ENCODE measurements around the gene TRA2A. TPM values are rescaled to one million over a fixed set of nuclear protein-coding genes. Genes with fewer than 3 reads are reported as not detected.
"Not testable (repeated sequence)": the region's sequence is repeated elsewhere in the genome, so short reads cannot be mapped to it uniquely, and the experiment has no call there.

TRA2A gene
- total RNA-seq, 1 donor from 2014 or later, result 55.6 TPM

- DNase-seq (ENCODE audit: low spot score), result not testable (repeated sequence)
Observed at GRCh38 chr7:23513746-23514145, 18.0 kb downstream of the TRA2A start.

- DNase-seq (ENCODE audit: low spot score), result no peak
Observed at GRCh38 chr7:23494009-23494408, 37.8 kb downstream of the TRA2A start.

DNA sequence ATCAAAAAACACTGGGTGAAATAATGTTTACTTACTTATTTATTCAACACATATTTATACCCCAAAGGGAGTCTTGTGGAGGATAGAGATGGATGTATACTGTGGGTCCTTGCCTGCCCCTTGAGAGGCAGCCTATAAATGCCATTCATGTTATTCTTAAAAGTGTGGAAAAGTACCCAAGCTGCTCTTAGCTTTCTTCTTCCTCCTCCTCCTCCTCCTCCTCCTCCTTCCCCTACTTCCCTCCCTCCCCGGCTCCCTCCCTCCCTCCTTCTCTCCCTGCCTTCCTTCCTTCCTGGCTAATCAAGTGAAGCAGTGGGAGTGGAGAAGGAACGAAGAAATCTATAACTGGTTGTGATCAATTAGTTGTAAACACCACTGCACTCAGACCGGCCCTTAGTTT lies 40.3 kb downstream of the TRA2A start:
- DNase-seq (ENCODE audit: low spot score), result no peak

GRCh38 chr7:23490357-23491135 lies 41.2 kb downstream of the TRA2A start:
- no peak for DNase-seq (ENCODE audit: low spot score)

- not testable (repeated sequence) for DNase-seq (ENCODE audit: low spot score)
Observed at GRCh38 chr7:23488714-23489113, 43.1 kb downstream of the TRA2A start.

DNA sequence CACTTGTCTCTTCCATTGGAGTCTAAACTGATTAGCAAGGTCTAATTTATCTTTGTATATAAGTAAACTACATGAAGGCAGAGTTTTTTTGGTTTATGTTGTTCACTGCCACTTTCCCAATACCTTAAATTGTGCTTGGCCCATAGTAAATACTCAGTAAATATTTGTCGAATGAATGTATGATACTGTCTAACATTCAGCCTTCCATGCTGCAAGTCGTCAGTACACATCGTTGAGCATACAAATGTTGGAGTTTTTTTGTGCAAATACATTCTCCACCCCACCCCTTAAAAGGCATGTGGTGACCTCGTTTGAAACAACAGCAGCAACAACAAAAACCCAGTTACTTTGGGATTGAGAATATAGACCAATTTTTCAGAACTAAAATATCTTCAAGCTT lies 44.1 kb downstream of the TRA2A start:
- DNase-seq (ENCODE audit: low spot score), result no peak

DNA sequence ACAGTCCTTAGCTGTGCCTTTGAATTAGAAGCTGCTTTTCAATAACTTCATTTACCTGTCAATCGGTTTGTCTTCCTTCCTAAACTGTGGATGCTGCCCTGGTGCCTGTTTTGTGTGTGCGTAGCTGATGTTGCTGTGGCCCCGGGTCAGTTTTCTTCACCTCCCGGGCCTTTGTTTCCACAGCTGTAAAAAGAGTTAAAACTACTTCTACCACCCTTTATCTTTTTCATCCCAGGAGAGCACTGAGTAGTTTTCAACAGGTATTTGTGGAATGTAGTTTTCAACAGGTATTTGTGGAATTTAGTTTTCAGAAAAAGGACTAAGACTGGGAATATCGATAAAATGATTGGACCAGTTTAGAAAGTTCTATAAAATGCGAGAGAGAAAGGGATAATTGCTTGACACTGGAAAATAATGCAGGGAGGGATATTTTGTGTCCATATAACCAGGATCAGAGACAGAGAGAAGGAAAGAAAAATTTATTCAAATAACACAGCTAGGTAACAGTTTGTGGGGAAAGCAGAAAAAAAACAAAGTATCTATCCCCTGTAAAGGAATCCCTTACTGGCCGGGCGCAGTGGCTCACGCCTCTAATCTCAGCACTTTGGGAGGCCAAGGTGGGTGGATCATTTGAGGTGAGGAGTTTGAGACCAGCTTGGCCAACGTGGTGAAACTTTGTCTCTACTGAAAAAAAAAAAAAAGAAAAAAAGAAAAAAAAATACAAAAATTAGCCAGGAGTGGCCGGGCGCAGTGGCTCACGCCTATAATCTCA lies 45.6 kb downstream of the TRA2A start:
- no peak for DNase-seq (ENCODE audit: low spot score)

- DNase-seq (ENCODE audit: low spot score), result no peak
Observed at GRCh38 chr7:23482686-23483085, 49.1 kb downstream of the TRA2A start.

- DNase-seq (ENCODE audit: low spot score), result no peak
Observed at GRCh38 chr7:23477962-23478866, 53.6 kb downstream of the TRA2A start.

DNA sequence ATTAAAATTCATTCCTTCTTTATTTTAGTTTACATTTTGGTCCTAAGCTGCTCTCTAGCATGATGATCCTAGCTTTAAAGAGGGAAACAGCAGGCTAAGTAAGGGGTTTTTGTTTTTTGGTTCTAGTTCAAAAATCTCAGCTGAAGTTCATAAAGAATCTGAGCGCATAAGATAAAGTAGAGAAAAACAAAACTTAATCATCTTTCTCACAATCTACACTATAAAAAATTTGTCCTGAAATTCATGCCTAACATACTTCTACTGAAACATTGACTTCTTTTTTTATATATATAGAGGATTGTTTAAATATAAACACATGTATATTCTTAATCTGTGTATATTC lies 54.7 kb downstream of the TRA2A start:
- DNase-seq (ENCODE audit: low spot score), result no peak

- DNase-seq (ENCODE audit: low spot score), result no peak
Observed at GRCh38 chr7:23476286-23477156, 55.3 kb downstream of the TRA2A start.

DNA sequence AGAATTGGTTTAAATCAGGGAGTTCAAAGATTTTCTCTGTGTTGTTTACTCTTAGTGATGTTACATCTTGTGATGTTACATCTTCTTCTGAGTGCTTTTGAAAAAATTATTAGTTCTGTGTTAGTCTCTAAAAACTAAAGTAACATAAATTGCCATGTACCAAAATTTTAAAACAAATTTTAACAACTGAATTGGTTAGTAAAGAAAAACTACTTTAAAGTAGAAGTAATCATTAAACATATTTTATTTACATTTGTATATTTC lies 56.3 kb downstream of the TRA2A start:
- no peak for DNase-seq (ENCODE audit: low spot score)

GRCh38 chr7:23474829-23475575 lies 56.8 kb downstream of the TRA2A start:
- no peak for DNase-seq (ENCODE audit: low spot score)

GRCh38 chr7:23474094-23474828 lies 57.5 kb downstream of the TRA2A start:
- DNase-seq (ENCODE audit: low spot score), result peak; percentile 94

DNA sequence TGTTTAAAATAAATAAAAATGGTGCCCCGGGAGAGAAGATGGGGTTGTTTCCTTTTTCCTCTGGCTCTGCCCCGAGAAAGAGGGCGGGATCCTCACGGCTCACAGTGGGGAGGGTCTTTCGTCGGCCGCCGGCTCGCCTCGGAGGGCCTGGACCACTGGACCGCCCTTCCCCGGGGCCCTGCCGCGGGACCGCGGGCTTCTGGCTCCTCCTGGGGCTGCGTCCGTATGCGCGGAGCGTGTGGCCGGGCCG lies 58.0 kb downstream of the TRA2A start:
- no peak for DNase-seq (ENCODE audit: low spot score)

DNA sequence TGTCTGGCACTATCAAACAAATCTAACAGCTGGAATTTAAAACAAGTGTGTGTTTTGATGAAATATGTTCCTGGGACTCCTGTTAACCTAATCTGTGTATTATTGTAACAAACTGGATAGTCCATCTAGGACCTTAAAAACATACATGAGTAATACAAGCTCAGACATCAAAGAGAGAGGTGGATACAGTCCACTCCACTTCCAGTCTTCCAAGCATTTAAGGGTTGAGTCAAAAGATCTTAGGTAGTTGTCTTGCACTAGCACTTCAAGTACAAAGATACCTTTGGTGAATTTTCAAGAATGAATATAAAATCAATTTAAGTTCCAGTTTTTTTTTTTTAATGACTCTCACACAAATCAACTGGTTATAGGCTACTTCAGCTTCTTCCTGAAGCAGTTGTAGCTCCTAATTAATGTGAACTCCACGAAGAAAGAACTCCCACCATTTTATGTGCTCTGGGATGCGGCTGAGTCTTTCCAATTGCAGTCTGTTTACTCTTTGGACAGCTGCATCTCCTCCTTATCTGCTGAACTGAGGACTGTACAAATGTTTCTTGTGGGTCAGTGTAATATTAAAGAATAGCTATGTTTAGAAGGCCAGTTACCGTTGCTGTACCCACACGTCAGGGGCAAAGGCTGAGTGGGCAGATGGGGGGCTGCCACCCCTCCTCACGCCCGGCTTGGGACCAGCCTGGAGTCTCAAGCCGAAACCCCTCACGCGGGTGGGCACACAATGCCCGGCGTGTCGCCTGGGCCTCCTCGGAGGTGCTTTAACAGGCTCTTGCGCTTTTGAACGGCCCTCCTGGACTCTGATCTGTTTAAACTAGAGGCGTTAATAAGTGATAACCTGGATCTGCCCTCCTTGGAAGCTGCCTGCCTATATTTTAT lies 58.6 kb downstream of the TRA2A start:
- DNase-seq (ENCODE audit: low spot score), result no peak

DNA sequence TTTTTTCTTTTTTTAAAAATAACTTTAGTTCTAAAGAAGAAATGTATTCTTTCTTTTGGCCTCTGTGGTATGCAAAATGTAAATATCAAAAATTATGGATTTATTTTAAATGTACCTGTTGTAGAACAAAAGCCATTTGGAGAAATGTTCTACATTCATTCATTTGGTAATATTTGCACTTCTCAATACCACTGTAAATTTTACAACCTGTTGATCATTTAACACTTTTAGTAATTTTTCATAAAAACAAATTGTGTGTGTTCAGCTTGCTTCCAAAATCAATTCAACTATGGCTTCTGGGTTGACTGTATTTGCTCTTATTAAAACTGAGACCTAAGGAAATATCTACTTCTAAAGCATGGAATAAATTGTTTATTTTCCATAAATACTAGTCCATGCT lies 59.2 kb downstream of the TRA2A start:
- no peak for DNase-seq (ENCODE audit: low spot score)

DNA sequence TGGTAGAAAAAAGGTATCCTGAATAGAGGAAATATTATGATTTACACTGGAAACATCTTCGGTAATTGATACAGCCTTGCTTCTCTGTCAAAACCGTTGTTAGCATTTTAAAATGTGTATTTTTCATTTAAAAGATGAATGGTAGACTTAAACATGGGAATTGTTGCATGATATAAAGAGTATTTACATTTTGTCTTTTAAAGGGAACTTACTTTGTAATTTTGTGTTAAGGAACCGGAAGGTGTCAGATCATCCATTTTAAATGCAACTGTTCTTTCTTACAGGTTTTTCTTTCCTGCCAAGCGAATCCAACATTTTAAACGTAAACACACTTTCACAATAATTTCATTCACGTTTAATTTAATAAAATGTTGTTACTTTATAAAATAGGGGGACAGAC lies 59.7 kb downstream of the TRA2A start:
- no peak for DNase-seq (ENCODE audit: low spot score)

Measured in mesenteric fat pad (tissue), 1 donor.